GM12874 (cell line): Measurements from ENCODE around the gene TBCA.
A peak's percentile ranks its signal among the peaks of the same experiment; 100 is the strongest.

Experiments
- CTCF ChIP-seq: IDR thresholded peaks from 2 replicates; pipeline ENCODE4 v1.5.1; 2011; ENCODE audit warnings: low read depth, mild to moderate bottlenecking, control low read depth, low read length, moderate library complexity; ENCODE audit not compliant: insufficient read depth

TBCA gene

GRCh38 chr5:77775790-77776553, at the start of gene TBCA:
Gene TBCA (minus strand): TSS chr5:77776339. CDS start chr5:77776257, 82 bp downstream.
- peak; percentile 46 for TF ChIP-seq CTCF

GRCh38 chr5:77824981-77825380, 48.8 kb upstream of the TBCA start:
- no peak for TF ChIP-seq CTCF

- TF ChIP-seq CTCF, result no peak
Measured at GRCh38 chr5:77816686-77817085, 40.5 kb upstream of the TBCA start.

- no peak for TF ChIP-seq CTCF
Measured at GRCh38 chr5:77812926-77813589, 36.9 kb upstream of the TBCA start.

GRCh38 chr5:77806213-77806843, 30.2 kb upstream of the TBCA start:
- TF ChIP-seq CTCF, result no peak

GRCh38 chr5:77798456-77798855, 22.3 kb upstream of the TBCA start:
- no peak for TF ChIP-seq CTCF

- TF ChIP-seq CTCF, result no peak
Measured at GRCh38 chr5:77797136-77797535, 21.0 kb upstream of the TBCA start.
